ENCODE results near the gene PAX4. TPM values are rescaled to one million over a fixed set of nuclear protein-coding genes. Genes with fewer than 3 reads are reported as not detected.

Gene PAX4
- polyA plus RNA-seq, 1 of the 3 experiments (the other 2 are of a cell fraction), result not detected

DNA sequence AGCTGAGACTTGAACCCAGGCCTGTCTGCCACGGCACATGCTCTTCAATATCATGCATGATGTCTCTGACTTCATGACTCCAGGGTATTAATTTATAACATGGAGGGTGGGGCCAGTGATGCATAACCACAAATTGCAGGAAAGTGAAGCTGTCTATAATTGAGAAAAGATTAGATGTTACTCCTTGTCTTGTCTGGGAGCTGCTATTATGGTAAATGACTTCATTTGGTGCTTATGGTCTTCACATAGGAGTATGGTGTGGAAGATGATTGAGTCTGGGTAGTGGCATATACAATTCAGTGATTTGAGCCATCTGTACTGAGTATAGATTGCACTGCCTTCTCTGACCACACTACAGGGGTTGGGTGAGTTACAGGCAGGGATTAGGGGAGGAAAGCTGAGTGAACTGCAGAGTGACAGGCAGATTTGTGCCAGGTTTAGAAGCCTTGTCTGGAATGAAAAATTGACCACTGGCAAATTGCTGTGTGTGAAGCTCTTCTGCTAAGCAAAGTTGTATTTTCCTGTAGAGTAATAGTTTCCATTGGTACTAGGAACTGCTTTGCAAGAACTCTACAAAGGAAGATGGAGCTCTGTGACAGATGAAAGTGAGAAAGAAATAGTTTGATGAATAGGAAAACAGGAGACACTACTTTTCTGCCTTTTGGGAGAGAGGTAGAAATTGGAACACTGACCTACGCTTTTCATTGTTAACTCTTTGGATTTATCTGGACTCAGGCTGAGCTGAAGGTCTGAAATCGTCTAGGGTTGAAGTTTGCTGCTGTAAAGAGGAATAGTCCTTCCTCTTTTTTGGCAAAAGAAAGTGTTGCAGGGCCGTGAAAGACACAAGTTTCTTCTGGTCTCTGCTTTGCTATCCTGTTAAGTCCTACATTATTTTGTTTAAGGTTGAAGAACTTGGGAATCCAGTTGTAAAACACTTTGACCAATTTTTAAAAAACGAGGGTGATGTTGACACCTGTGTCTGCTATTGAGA, 36.8 kb upstream of the PAX4 start:
- CTCF ChIA-PET, result interaction anchor here (0.8 to 1.5 kb wide), 4 partner anchors 66 to 554 kb away, joined by 3 to 5 read pairs (median 4); partner anchors contain the start of gene ARF5
- Histone ChIP-seq H3F3A (replicated peaks; ENCODE audit: insufficient read depth) (no peaks in the 10 kb centered on the region), H3K4me3 (ENCODE audit: low read depth in 2 of 2, low read length in 1 of 2) (peak overlapping the region in 1 of 2 experiments; percentile 95; a peak in 3 of 4 replicates), H3K27ac (ENCODE audit: low read depth in 2 of 2, low read length in 1 of 2) (no peak overlapping the region; a peak in 1 of 4 replicates), H3K9ac (0 out of 2 replicates have a peak overlapping the region, but pooled peaks have one; percentile 90), H2AFZ (ENCODE audit: low read depth) (no peak overlapping the region), H3K9me3 (no peaks in the 10 kb centered on the region), H3K4me2 (peak overlapping the region; percentile 79), H3K4me1 (ENCODE audit: control insufficient read depth in 1 of 2, insufficient read depth in 2 of 2, low read depth in 1 of 2, low read length in 1 of 2) (peaks cover 21 to 28% of the 10 kb centered on the region in 2 experiments), H3K36me3 (replicated peaks in 1 of 2; ENCODE audit: control insufficient read depth in 1 of 2, insufficient read depth in 2 of 2, low read length in 1 of 2) (peaks cover 12 to 23% of the 10 kb centered on the region in 2 experiments), H3K79me2 (ENCODE audit: insufficient read depth) (peaks cover 76% of the 10 kb centered on the region), H3K27me3 (ENCODE audit: insufficient read depth) (no peaks in the 10 kb centered on the region), H4K20me1 (ENCODE audit: insufficient read depth) (peaks cover 62% of the 10 kb centered on the region), H3K9me2 (no peaks in the 10 kb centered on the region)
- 68% methylated on average over 5 of the region's 5 CpGs for WGBS (ENCODE audit: low lambda C conversion rate)
- POLR2A ChIA-PET, result interaction anchor here (0.6 to 0.9 kb wide), 2 partner anchors 37 to 82 kb away, joined by 3 read pairs; no protein-coding TSS in a partner anchor
- DNase-seq, result no peak
- TF ChIP-seq MXI1 (IDR thresholded peaks at IDR 0.05; ENCODE audit: low read depth, low read length) (no peak), EZH2phosphoT487 (IDR thresholded peaks at IDR 0.05; ENCODE audit: borderline replicate concordance, low read depth) (no peak), POLR2AphosphoS5 (IDR thresholded peaks at IDR 0.05; ENCODE audit: low read depth, low read length) (no peak), EP300 (IDR thresholded peaks at IDR 0.05; ENCODE audit: borderline replicate concordance in 1 of 2, low read depth in 1 of 2, low read length in 1 of 2) (no peak), TCF12 (IDR thresholded peaks at IDR 0.05) (no peak), TEAD4 (IDR thresholded peaks at IDR 0.05; ENCODE audit: borderline replicate concordance, insufficient read depth) (no peak), RAD21 (IDR thresholded peaks at IDR 0.05; ENCODE audit: low read length) (no peak), SIN3A (IDR thresholded peaks at IDR 0.05; ENCODE audit: borderline replicate concordance, low read depth, low read length) (no peak), NRF1 (IDR thresholded peaks at IDR 0.05; ENCODE audit: low read depth, low read length) (no peak), ELF1 (IDR thresholded peaks at IDR 0.05) (no peak)
- TF ChIP-seq, protein P1, sequence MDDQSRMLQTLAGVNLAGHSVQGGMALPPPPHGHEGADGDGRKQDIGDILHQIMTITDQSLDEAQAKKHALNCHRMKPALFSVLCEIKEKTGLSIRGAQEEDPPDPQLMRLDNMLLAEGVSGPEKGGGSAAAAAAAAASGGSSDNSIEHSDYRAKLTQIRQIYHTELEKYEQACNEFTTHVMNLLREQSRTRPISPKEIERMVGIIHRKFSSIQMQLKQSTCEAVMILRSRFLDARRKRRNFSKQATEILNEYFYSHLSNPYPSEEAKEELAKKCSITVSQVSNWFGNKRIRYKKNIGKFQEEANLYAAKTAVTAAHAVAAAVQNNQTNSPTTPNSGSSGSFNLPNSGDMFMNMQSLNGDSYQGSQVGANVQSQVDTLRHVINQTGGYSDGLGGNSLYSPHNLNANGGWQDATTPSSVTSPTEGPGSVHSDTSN (IDR thresholded peaks at IDR 0.05), result no peak
- TF ChIP-seq, protein P2, sequence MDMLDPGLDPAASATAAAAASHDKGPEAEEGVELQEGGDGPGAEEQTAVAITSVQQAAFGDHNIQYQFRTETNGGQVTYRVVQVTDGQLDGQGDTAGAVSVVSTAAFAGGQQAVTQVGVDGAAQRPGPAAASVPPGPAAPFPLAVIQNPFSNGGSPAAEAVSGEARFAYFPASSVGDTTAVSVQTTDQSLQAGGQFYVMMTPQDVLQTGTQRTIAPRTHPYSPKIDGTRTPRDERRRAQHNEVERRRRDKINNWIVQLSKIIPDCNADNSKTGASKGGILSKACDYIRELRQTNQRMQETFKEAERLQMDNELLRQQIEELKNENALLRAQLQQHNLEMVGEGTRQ (IDR thresholded peaks at IDR 0.05; ENCODE audit: borderline replicate concordance, low read depth, low read length), result no peak

DNA sequence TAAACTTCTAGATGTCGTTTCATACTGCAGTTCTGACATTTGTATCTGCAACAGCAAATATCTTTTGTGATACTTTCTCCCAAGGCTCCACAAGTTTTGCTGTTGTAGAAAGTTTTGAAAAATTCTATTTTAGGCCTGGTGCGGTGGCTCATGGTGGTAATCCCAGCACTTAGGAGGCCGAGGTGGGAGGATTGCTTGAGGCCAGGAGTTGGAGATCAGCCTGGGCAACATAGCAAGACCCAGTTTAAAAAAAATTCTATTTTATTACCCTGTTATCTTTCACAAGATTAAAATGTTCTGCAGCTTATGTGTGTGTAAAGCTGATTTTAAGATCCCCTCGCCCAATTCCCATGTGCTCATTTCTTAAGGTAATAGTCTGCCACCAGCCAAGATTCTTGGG, 35.5 kb upstream of the PAX4 start:
- H3K27me3 ChIP-seq (ENCODE audit: insufficient read depth), result no peaks in the 10 kb centered on the region
- peak overlapping the region; percentile 90; the same call in 1 of the 2 replicates for H3K9ac ChIP-seq
- H3K36me3 ChIP-seq (replicated peaks in 1 of 2; ENCODE audit: control insufficient read depth in 1 of 2, insufficient read depth in 2 of 2, low read length in 1 of 2), result peaks cover 8 to 12% of the 10 kb centered on the region in 2 experiments
- H4K20me1 ChIP-seq (ENCODE audit: insufficient read depth), result peaks cover 49% of the 10 kb centered on the region
- CTCF ChIA-PET, result interaction anchor here (1.5 kb wide), 1 partner anchor 65 kb away, joined by 5 read pairs; the partner anchor contains the start of gene ARF5
- H3K4me1 ChIP-seq (ENCODE audit: control insufficient read depth in 1 of 2, insufficient read depth in 2 of 2, low read depth in 1 of 2, low read length in 1 of 2), result peaks cover 21 to 28% of the 10 kb centered on the region in 2 experiments
- DNase-seq, result no peak
- no peak for TF ChIP-seq NRF1 (IDR thresholded peaks at IDR 0.05; ENCODE audit: low read depth, low read length)
- WGBS (ENCODE audit: low lambda C conversion rate), result 89% methylated on average over 4 of the region's 4 CpGs
- POLR2A ChIA-PET, result no interaction called here
- H2AFZ ChIP-seq (ENCODE audit: low read depth), result no peak overlapping the region
- H3K27ac ChIP-seq (ENCODE audit: low read depth in 2 of 2, low read length in 1 of 2), result no peak overlapping the region
- H3K4me3 ChIP-seq (ENCODE audit: low read depth in 2 of 2, low read length in 1 of 2), result peak overlapping the region; percentile 84 to 95; a peak in 3 of 4 replicates
- H3K4me2 ChIP-seq, result peak overlapping the region; percentile 79
- H3K9me2 ChIP-seq, result no peaks in the 10 kb centered on the region
- H3K9me3 ChIP-seq, result no peaks in the 10 kb centered on the region
- peaks cover 63% of the 10 kb centered on the region for H3K79me2 ChIP-seq (ENCODE audit: insufficient read depth)
- no peaks in the 10 kb centered on the region for H3F3A ChIP-seq (replicated peaks; ENCODE audit: insufficient read depth)
